Measurements from ENCODE around the gene CCDC195.

DNA sequence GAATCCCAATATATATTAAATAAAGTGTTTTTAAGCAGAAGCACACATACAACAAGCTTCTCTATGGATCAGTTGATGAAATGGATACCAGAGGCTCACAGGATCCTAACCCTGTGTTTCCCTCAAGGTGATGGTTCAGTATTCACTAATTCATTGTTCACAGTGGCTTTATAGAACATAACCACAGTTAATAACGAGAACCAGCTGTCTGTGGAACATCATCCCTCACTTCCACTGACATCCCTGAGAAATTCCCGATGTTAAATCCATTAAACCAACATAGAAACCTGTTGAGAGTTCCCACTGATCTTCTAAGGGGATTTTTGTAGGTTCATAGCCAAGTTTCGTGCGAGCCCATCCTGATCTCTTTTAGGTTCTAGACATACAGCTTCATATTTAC, 29.0 kb downstream of the CCDC195 start:
- TF ChIP-seq POLR2A (IDR thresholded peaks at IDR 0.05; ENCODE audit: low read length) (no peak), GATA1 (IDR thresholded peaks at IDR 0.05; ENCODE audit: low read depth, low read length) (no peak)

All from erythroblast (primary cell).